ENCODE data around the gene ABHD12. TPM values are rescaled to one million over a fixed set of nuclear protein-coding genes. Genes with fewer than 3 reads are reported as not detected.

The ABHD12 gene
- total and polyA plus RNA-seq, 10 of the 15 experiments (the other 5 are each of a cell fraction or from before 2014, with no cell fraction given), result 1.5 to 61.8 (median 26.7) TPM

- TF ChIP-seq ZNF592 (IDR thresholded peaks at IDR 0.05) (no peak), FOXK2 (IDR thresholded peaks at IDR 0.05) (no peak), CREB1 (IDR thresholded peaks at IDR 0.05; ENCODE audit: low read depth) (no peak), SMARCA5 (IDR thresholded peaks at IDR 0.05) (no peak), RELA (IDR thresholded peaks at IDR 0.05; ENCODE audit: borderline replicate concordance, partially characterized antibody) (no peak), CHD2 (IDR thresholded peaks at IDR 0.05; ENCODE audit: borderline replicate concordance, low read depth, low read length) (no peak), EED (IDR thresholded peaks at IDR 0.05; ENCODE audit: low read depth) (no peak)
Measured at GRCh38 chr20:25306991-25307903, 83.4 kb downstream of the ABHD12 start (continued).
